Caco-2 (cell line): ENCODE data around the gene PTPN3. TPM values are rescaled to one million over a fixed set of nuclear protein-coding genes. Genes with fewer than 3 reads are reported as not detected.

Experiments
- BruUV-seq: library from RNA; stranded (reverse); fragments of 400-500 nt; replicated peaks from 2 replicates; lab custom pipeline; 2021; lab: Mats Ljungman, UMichigan
- CTCF ChIA-PET: fragments of 300-600 bp; sonication (Branson Sonifier 250); formaldehyde crosslinking; loops from one replicate; lab custom pipeline; 2022; ENCODE audit warnings: antibody characterized with exemption; lab: Charles Lee
- POLR2A ChIA-PET: fragments of 300-600 bp; sonication (Branson Sonifier 250); formaldehyde crosslinking; loops from one replicate; lab custom pipeline; 2022; ENCODE audit warnings: antibody characterized with exemption; lab: Charles Lee
- DNase-seq, 2 experiments: peaks; one replicate each; pipeline versions ENCODE4 v3.0.0 to v3.0.0-alpha.2; 2020 to 2022
- H3K27me3 ChIP-seq: replicated peaks from 2 replicates; pipeline ENCODE4 v1.6.0; 2011; ENCODE audit warnings: low read length; ENCODE audit not compliant: control insufficient read depth, insufficient read depth
- H3K36me3 ChIP-seq: 2 replicates; pipeline ENCODE4 v1.5.1; 2011; ENCODE audit warnings: low read length; ENCODE audit not compliant: control insufficient read depth, insufficient read depth
- H3K4me1 ChIP-seq: fragments of 250-450 bp; sonication (Bioruptor Pico); 2 replicates; pipeline ENCODE4 v1.5.1; 2020; ENCODE audit warnings: mild to moderate bottlenecking
- H3K4me3 ChIP-seq: 2 replicates; pipeline ENCODE4 v1.5.1; 2011; ENCODE audit warnings: low read depth, mild to moderate bottlenecking, control low read depth, low read length
- H3K9me3 ChIP-seq: fragments of 250-450 bp; sonication (Bioruptor Pico); 2 replicates; pipeline ENCODE4 v1.5.1; 2020; ENCODE audit warnings: mild to moderate bottlenecking, moderate library complexity
- H3K27ac Mint-ChIP-seq: one replicate; pipeline ENCODE4 v1.8.0; 2022; ENCODE audit warnings: mixed read lengths; ENCODE audit not compliant: unreplicated experiment
- H3K27me3 Mint-ChIP-seq: one replicate; pipeline ENCODE4 v1.8.0; 2022; ENCODE audit warnings: mixed read lengths; ENCODE audit not compliant: insufficient read depth, unreplicated experiment
- H3K36me3 Mint-ChIP-seq: one replicate; pipeline ENCODE4 v1.8.0; 2022; ENCODE audit warnings: mild to moderate bottlenecking, mixed read lengths; ENCODE audit not compliant: insufficient read depth, unreplicated experiment
- H3K4me1 Mint-ChIP-seq: one replicate; pipeline ENCODE4 v1.8.0; 2022; ENCODE audit warnings: low read depth, mixed read lengths; ENCODE audit not compliant: unreplicated experiment
- H3K4me3 Mint-ChIP-seq: one replicate; pipeline ENCODE4 v1.8.0; 2022; ENCODE audit warnings: mild to moderate bottlenecking, moderate library complexity, mixed read lengths; ENCODE audit not compliant: unreplicated experiment
- H3K9me3 Mint-ChIP-seq: one replicate; pipeline ENCODE4 v1.8.0; 2022; ENCODE audit warnings: mixed read lengths; ENCODE audit not compliant: unreplicated experiment
- CTCF ChIP-seq, 2 experiments: fragments of 200-600 bp in 1 of 2; IDR thresholded peaks; 1 replicate in 1 of 2; 2 replicates in 1 of 2; pipeline versions ENCODE4 v1.5.1 to v1.8.0; 2011 to 2022; ENCODE audit warnings: antibody characterized with exemption in 1 of 2, control low read depth in 1 of 2, inconsistent platforms in 1 of 2, low read depth in 1 of 2, low read length in 1 of 2, mild to moderate bottlenecking in 1 of 2, moderate library complexity in 1 of 2; ENCODE audit not compliant: insufficient read depth in 1 of 2, severe bottlenecking in 1 of 2, unreplicated experiment in 1 of 2
- intact Hi-C: fragments of 100-400 bp; cut with micrococcal nuclease; formaldehyde crosslinking; loops from one replicate; pipeline ENCODE4 v1.10.0; 2022; ENCODE audit not compliant: unreplicated experiment
- total RNA-seq: library from RNA; stranded (reverse); gene quantifications from 2 replicates; pipeline ENCODE4 v1.2.3, GENCODE V29; 2022

The PTPN3 gene
- total RNA-seq, 1 experiment from 2014 or later: 12.4 TPM

GRCh38 chr9:109391176-109391575 is 106.9 kb downstream of the PTPN3 start:
- H3K9me3 Mint-ChIP-seq: no peaks in the 10 kb centered on the region
- CTCF ChIA-PET: no interaction called here
- intact Hi-C loops: no loop called here
- no peaks in the 10 kb centered on the region for H3K4me1 Mint-ChIP-seq
- DNase-seq: no peak
- H3K27me3 ChIP-seq: no peaks in the 10 kb centered on the region
- no peak overlapping the region for H3K27ac Mint-ChIP-seq
- BruUV-seq: no TSS peak
- H3K4me3 ChIP-seq: no peak overlapping the region
- no peaks in the 10 kb centered on the region for H3K9me3 ChIP-seq
- no peaks in the 10 kb centered on the region for H3K27me3 Mint-ChIP-seq
- POLR2A ChIA-PET: no interaction called here
- no peak overlapping the region for H3K4me3 Mint-ChIP-seq
- no peaks in the 10 kb centered on the region for H3K4me1 ChIP-seq
- no peaks in the 10 kb centered on the region for H3K36me3 ChIP-seq
- TF ChIP-seq CTCF (IDR thresholded peaks at IDR 0.05; ENCODE audit: insufficient read depth in 1 of 2, low read depth in 1 of 2, low read length in 1 of 2, severe bottlenecking in 1 of 2, unreplicated experiment in 1 of 2): no peak
- H3K36me3 Mint-ChIP-seq: peaks cover 17% of the 10 kb centered on the region

- ChIA-PET CTCF (no interaction called here), POLR2A (no interaction called here)
- Mint-ChIP-seq H3K36me3 (peaks cover 8% of the 10 kb centered on the region), H3K27me3 (no peaks in the 10 kb centered on the region), H3K4me3 (no peak overlapping the region), H3K9me3 (no peaks in the 10 kb centered on the region), H3K27ac (no peak overlapping the region), H3K4me1 (no peaks in the 10 kb centered on the region)
- no peak for DNase-seq
- Histone ChIP-seq H3K4me1 (no peaks in the 10 kb centered on the region), H3K4me3 (no peak overlapping the region), H3K36me3 (no peaks in the 10 kb centered on the region), H3K27me3 (no peaks in the 10 kb centered on the region), H3K9me3 (no peaks in the 10 kb centered on the region)
- BruUV-seq: no TSS peak
- no peak for TF ChIP-seq CTCF (IDR thresholded peaks at IDR 0.05; ENCODE audit: insufficient read depth in 1 of 2, low read depth in 1 of 2, low read length in 1 of 2, severe bottlenecking in 1 of 2, unreplicated experiment in 1 of 2)
- intact Hi-C loops: no loop called here
Observed at GRCh38 chr9:109387856-109388255, 110.3 kb downstream of the PTPN3 start.

- DNase-seq: no peak
- H3K27ac Mint-ChIP-seq: no peak overlapping the region
- Histone ChIP-seq H3K9me3 (no peaks in the 10 kb centered on the region), H3K36me3 (no peaks in the 10 kb centered on the region), H3K4me3 (no peak overlapping the region), H3K4me1 (no peaks in the 10 kb centered on the region), H3K27me3 (no peaks in the 10 kb centered on the region)
- no peak overlapping the region for H3K4me3 Mint-ChIP-seq
- ChIA-PET POLR2A (no interaction called here), CTCF (no interaction called here)
- no TSS peak for BruUV-seq
- H3K36me3 Mint-ChIP-seq: peaks cover 12% of the 10 kb centered on the region
- intact Hi-C loops: no loop called here
- no peak for TF ChIP-seq CTCF (IDR thresholded peaks at IDR 0.05; ENCODE audit: insufficient read depth in 1 of 2, low read depth in 1 of 2, low read length in 1 of 2, severe bottlenecking in 1 of 2, unreplicated experiment in 1 of 2)
- no peaks in the 10 kb centered on the region for H3K9me3 Mint-ChIP-seq
- no peaks in the 10 kb centered on the region for H3K27me3 Mint-ChIP-seq
- no peaks in the 10 kb centered on the region for H3K4me1 Mint-ChIP-seq
Observed at GRCh38 chr9:109387206-109387605, 110.9 kb downstream of the PTPN3 start.
